ENCODE results near the gene REXO1.

GRCh38 chr19:1855040-1855827 lies 7.0 kb upstream of the REXO1 start:
- TF ChIP-seq CTCF (conservative IDR thresholded peaks at IDR 0.05; ENCODE audit: low read depth in 2 of 2) (peak in 1 of 2 experiments; percentile 10; a peak in 1 of 4 replicates), POLR2AphosphoS5 (IDR thresholded peaks at IDR 0.05; ENCODE audit: low read depth) (peak; percentile 64; the same call in 1 of the 2 replicates), EZH2 (IDR thresholded peaks at IDR 0.05; ENCODE audit: low read depth, unreplicated experiment) (no peak), JUNB (IDR thresholded peaks at IDR 0.05; ENCODE audit: unreplicated experiment) (no peak), EZH2phosphoT487 (IDR thresholded peaks at IDR 0.05; ENCODE audit: unreplicated experiment) (no peak), REST (IDR thresholded peaks at IDR 0.05; ENCODE audit: unreplicated experiment) (no peak), CREB1 (CRISPR knock-in tag; IDR thresholded peaks at IDR 0.05; ENCODE audit: low read depth) (no peak), ETS1 (IDR thresholded peaks at IDR 0.05) (no peak)
